ENCODE measurements around the gene TRABD2B.

Gene TRABD2B

GRCh38 chr1:47997289-47998200 lies at the start of gene TRABD2B:
Gene TRABD2B, minus strand, starts transcription at chr1:47997385.
- DNase-seq (ENCODE audit: low spot score), result peak; percentile 86

GRCh38 chr1:48044311-48044710 lies 47.1 kb upstream of the TRABD2B start:
- DNase-seq (ENCODE audit: low spot score), result no peak

- DNase-seq (ENCODE audit: low spot score), result peak; percentile 77
Measured at GRCh38 chr1:48043622-48044021, 46.4 kb upstream of the TRABD2B start.

- no peak for DNase-seq (ENCODE audit: low spot score)
Measured at GRCh38 chr1:48040154-48040553, 43.0 kb upstream of the TRABD2B start.

- peak; percentile 76 for DNase-seq (ENCODE audit: low spot score)
Measured at GRCh38 chr1:48039088-48040054, 42.2 kb upstream of the TRABD2B start.

- DNase-seq (ENCODE audit: low spot score), result no peak
Measured at GRCh38 chr1:48038270-48038767, 41.1 kb upstream of the TRABD2B start.

- DNase-seq (ENCODE audit: low spot score), result peak; percentile 95
Measured at GRCh38 chr1:48036710-48037355, 39.6 kb upstream of the TRABD2B start.

GRCh38 chr1:48035371-48036141 lies 38.4 kb upstream of the TRABD2B start:
- DNase-seq (ENCODE audit: low spot score), result no peak

- DNase-seq (ENCODE audit: low spot score), result no peak
Measured at GRCh38 chr1:48033495-48034045, 36.4 kb upstream of the TRABD2B start.

GRCh38 chr1:48031676-48032075 lies 34.5 kb upstream of the TRABD2B start:
- DNase-seq (ENCODE audit: low spot score), result peak; percentile 65

GRCh38 chr1:48030696-48031365 lies 33.6 kb upstream of the TRABD2B start:
- DNase-seq (ENCODE audit: low spot score), result no peak

- no peak for DNase-seq (ENCODE audit: low spot score)
Measured at GRCh38 chr1:48030211-48030610, 33.0 kb upstream of the TRABD2B start.

- DNase-seq (ENCODE audit: low spot score), result no peak
Measured at GRCh38 chr1:48028218-48029069, 31.3 kb upstream of the TRABD2B start.

GRCh38 chr1:48027533-48027835 lies 30.3 kb upstream of the TRABD2B start:
- DNase-seq (ENCODE audit: low spot score), result no peak

GRCh38 chr1:48026701-48027532 lies 29.7 kb upstream of the TRABD2B start:
- no peak for DNase-seq (ENCODE audit: low spot score)

GRCh38 chr1:48026275-48026674 lies 29.1 kb upstream of the TRABD2B start:
- peak; percentile 88 for DNase-seq (ENCODE audit: low spot score)

GRCh38 chr1:48025076-48025475 lies 27.9 kb upstream of the TRABD2B start:
- no peak for DNase-seq (ENCODE audit: low spot score)

GRCh38 chr1:48023488-48023887 lies 26.3 kb upstream of the TRABD2B start:
- DNase-seq (ENCODE audit: low spot score), result no peak

- DNase-seq (ENCODE audit: low spot score), result no peak
Measured at GRCh38 chr1:48022306-48022705, 25.1 kb upstream of the TRABD2B start.

Data from kidney tubule cell (primary cell).